A673 (cell line): ENCODE results near the gene BRD8. TPM values are rescaled to one million over a fixed set of nuclear protein-coding genes. Genes with fewer than 3 reads are reported as not detected.

Experiments
- BruUV-seq: library from RNA; stranded (reverse); fragments of 400-500 nt; replicated peaks from 2 replicates; lab custom pipeline; 2021; lab: Mats Ljungman, UMichigan
- CTCF ChIA-PET: fragments of 300-600 bp; sonication (Branson Sonifier 250); formaldehyde crosslinking; loops from one replicate; lab custom pipeline; 2022; ENCODE audit warnings: antibody characterized with exemption; lab: Charles Lee
- POLR2A ChIA-PET: fragments of 300-600 bp; sonication (Branson Sonifier 250); formaldehyde crosslinking; loops from one replicate; lab custom pipeline; 2022; ENCODE audit warnings: antibody characterized with exemption; ENCODE audit not compliant: low non-redundant PET; lab: Charles Lee
- DNase-seq: peaks from one replicate; pipeline ENCODE4 v3.0.0-alpha.2; 2015; ENCODE audit warnings: low spot score
- H3K27ac ChIP-seq: fragments of 200-600 bp; sonication (generic); 2 replicates; pipeline ENCODE4 v1.5.1; 2016; ENCODE audit warnings: mixed run types, low read depth, mild to moderate bottlenecking, mixed read lengths, antibody characterized with exemption, low read length; ENCODE audit not compliant: poor library complexity, severe bottlenecking
- H3K27me3 ChIP-seq: fragments of 200-600 bp; sonication (generic); replicated peaks from 2 replicates; pipeline ENCODE4 v1.6.1; 2017; ENCODE audit warnings: mixed run types, low read depth, mild to moderate bottlenecking, mixed read lengths, antibody characterized with exemption, low read length; ENCODE audit not compliant: insufficient read depth, poor library complexity
- H3K36me3 ChIP-seq: fragments of 200-600 bp; sonication (generic); 2 replicates; pipeline ENCODE4 v1.6.1; 2016; ENCODE audit warnings: mixed run types, mild to moderate bottlenecking, mixed read lengths, antibody characterized with exemption, low read length; ENCODE audit not compliant: insufficient read depth, poor library complexity, severe bottlenecking
- H3K4me1 ChIP-seq: fragments of 200-600 bp; sonication (generic); 2 replicates; pipeline ENCODE4 v1.6.1; 2017; ENCODE audit warnings: mixed run types, mild to moderate bottlenecking, mixed read lengths, antibody characterized with exemption, low read length; ENCODE audit not compliant: insufficient read depth, poor library complexity, severe bottlenecking
- H3K4me3 ChIP-seq: fragments of 200-600 bp; sonication (generic); 2 replicates; pipeline ENCODE4 v1.5.1; 2016; ENCODE audit warnings: low read depth, mixed run types, mild to moderate bottlenecking, mixed read lengths, low read length; ENCODE audit not compliant: poor library complexity, severe bottlenecking
- H3K9me3 ChIP-seq: fragments of 200-600 bp; sonication (generic); 2 replicates; pipeline ENCODE4 v1.6.1; 2016; ENCODE audit warnings: mixed run types, low read depth, mild to moderate bottlenecking, mixed read lengths, antibody characterized with exemption, low read length; ENCODE audit not compliant: poor library complexity, severe bottlenecking
- EZH2 ChIP-seq: fragments of 200-600 bp; sonication (generic); IDR thresholded peaks from 2 replicates; pipeline ENCODE4 v1.6.1; 2017; ENCODE audit warnings: borderline replicate concordance, low read depth, mild to moderate bottlenecking, mixed read lengths, antibody characterized with exemption, low read length; ENCODE audit not compliant: poor library complexity, severe bottlenecking
- intact Hi-C: fragments of 100-400 bp; cut with micrococcal nuclease; formaldehyde crosslinking; loops from one replicate; pipeline ENCODE4 v1.10.0; 2022; ENCODE audit not compliant: unreplicated experiment
- total RNA-seq: library from RNA; stranded (reverse); gene quantifications from 2 replicates; pipeline ENCODE4 v1.2.3, GENCODE V29; 2021
- TF ChIP-seq, protein P1 (sequence below): fragments of 300-800, 200-600 bp; sonication (generic); conservative IDR thresholded peaks from 2 replicates; pipeline ENCODE4 v1.5.1; 2017; ENCODE audit warnings: low read depth, mild to moderate bottlenecking, antibody characterized with exemption, low read length, moderate library complexity, mixed read lengths

The BRD8 gene
- total RNA-seq, 1 experiment from 2014 or later, result 86.7 TPM

DNA sequence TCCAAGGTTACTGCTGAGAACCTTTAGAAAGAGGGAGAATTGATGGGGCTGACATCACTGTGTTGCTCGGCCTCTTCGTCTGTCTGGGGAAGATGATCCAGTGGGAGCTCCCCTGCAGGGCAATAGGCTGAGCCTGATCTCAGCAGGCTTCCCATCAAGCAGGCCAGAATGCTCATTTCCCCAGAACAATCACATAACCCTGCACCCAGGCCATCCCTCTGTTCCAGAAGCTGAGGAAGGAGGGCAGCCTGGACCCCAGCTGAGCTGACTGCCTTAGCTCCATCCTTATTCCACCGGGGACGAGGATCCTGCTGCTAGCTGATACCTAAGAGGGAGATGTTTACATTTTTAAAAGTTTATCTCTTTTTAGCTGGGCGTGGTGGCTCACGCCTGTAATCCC lies 46.3 kb upstream of the BRD8 start:
- Histone ChIP-seq H3K4me3 (no peak overlapping the region), H3K27ac (no peak overlapping the region), H3K9me3 (no peaks in the 10 kb centered on the region), H3K4me1 (no peaks in the 10 kb centered on the region), H3K36me3 (no peaks in the 10 kb centered on the region), H3K27me3 (no peaks in the 10 kb centered on the region)
- BruUV-seq, result no TSS peak
- POLR2A ChIA-PET, result no interaction called here
- CTCF ChIA-PET, result no interaction called here
- DNase-seq, result no peak
- intact Hi-C loops, result loop anchor here (5.0 kb wide), 2 partner anchors 53 to 188 kb away; no protein-coding TSS in a partner anchor
- TF ChIP-seq EZH2, result no peak
- TF ChIP-seq, protein P1, sequence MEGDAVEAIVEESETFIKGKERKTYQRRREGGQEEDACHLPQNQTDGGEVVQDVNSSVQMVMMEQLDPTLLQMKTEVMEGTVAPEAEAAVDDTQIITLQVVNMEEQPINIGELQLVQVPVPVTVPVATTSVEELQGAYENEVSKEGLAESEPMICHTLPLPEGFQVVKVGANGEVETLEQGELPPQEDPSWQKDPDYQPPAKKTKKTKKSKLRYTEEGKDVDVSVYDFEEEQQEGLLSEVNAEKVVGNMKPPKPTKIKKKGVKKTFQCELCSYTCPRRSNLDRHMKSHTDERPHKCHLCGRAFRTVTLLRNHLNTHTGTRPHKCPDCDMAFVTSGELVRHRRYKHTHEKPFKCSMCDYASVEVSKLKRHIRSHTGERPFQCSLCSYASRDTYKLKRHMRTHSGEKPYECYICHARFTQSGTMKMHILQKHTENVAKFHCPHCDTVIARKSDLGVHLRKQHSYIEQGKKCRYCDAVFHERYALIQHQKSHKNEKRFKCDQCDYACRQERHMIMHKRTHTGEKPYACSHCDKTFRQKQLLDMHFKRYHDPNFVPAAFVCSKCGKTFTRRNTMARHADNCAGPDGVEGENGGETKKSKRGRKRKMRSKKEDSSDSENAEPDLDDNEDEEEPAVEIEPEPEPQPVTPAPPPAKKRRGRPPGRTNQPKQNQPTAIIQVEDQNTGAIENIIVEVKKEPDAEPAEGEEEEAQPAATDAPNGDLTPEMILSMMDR, result no peak

DNA sequence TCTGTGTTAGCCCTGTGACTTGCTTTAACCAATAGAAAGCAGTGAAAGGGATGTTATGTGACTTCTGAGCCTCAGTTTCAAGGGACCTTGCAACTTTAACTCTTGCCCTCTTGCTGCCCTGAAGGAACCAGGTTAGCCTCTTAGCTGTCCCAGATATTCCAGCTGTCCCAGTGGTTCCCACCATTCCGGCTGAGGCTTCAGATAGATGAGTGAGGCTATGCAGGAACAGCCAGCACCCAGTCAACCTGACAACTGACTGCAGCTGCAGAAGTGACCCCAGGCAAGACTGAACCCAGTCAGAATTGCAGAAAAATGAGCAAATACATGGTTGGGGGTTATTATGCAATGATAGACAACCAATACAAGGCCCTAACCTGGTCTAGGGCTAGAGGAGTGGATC lies 45.1 kb upstream of the BRD8 start:
- Histone ChIP-seq H3K27ac (no peak overlapping the region), H3K27me3 (no peaks in the 10 kb centered on the region), H3K36me3 (no peaks in the 10 kb centered on the region), H3K4me3 (no peak overlapping the region), H3K4me1 (no peaks in the 10 kb centered on the region), H3K9me3 (no peaks in the 10 kb centered on the region)
- no peak for TF ChIP-seq EZH2
- TF ChIP-seq, protein P1, result no peak
- intact Hi-C loops, result loop anchor here (5.0 kb wide), 2 partner anchors 54 to 189 kb away; no protein-coding TSS in a partner anchor
- ChIA-PET POLR2A (no interaction called here), CTCF (interaction anchor here (1.2 kb wide), 1 partner anchor 10 kb away, joined by 5 read pairs; the partner anchor contains the start of gene CDC23)
- DNase-seq, result no peak
- BruUV-seq, result no TSS peak

DNA sequence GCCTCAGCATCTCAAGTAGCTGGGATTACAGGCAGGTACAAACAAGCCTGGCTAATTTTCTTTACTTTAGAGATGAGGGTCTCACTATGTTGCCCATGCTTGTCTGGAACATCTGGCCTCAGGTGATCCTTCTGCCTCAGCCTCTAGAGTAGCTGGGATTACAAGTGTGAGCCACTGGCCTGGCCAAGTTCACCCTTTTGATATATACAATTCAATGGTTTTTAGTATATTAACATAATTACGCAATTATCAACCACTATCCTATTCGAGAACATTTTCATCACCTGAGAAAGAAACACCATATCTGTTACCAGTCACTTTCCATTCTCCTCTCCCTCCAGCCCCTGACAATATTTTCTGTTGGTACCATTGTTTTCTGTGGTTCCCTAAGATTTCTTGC lies 38.4 kb upstream of the BRD8 start:
- no peaks in the 10 kb centered on the region for H3K27me3 ChIP-seq
- no TSS peak for BruUV-seq
- no peak overlapping the region for H3K4me3 ChIP-seq
- no peak overlapping the region for H3K27ac ChIP-seq
- TF ChIP-seq, protein P1, result no peak
- no peak for TF ChIP-seq EZH2
- no peak for DNase-seq
- H3K9me3 ChIP-seq, result no peaks in the 10 kb centered on the region
- H3K36me3 ChIP-seq, result no peaks in the 10 kb centered on the region
- POLR2A ChIA-PET, result no interaction called here
- CTCF ChIA-PET, result interaction anchor here (0.6 kb wide), 1 partner anchor 52 kb away, joined by 5 read pairs; no protein-coding TSS in a partner anchor
- H3K4me1 ChIP-seq, result peaks cover 9% of the 10 kb centered on the region
- intact Hi-C loops, result loop anchor here (10.0 kb wide), 1 partner anchor 278 kb away; no protein-coding TSS in a partner anchor
